SK-N-SH treated with all-trans-retinoic acid at 6 μM for 48 hours (cell line): ENCODE results near the gene RALB.

ENCODE experiments used
- ATAC-seq: fragments of 200-7000 bp; cut with Tn5 transposase; 3 replicates; pipeline ENCODE4 v1.9.1; 2020; ENCODE audit warnings: mild to moderate bottlenecking, moderate library complexity
- ARNTL ChIP-seq: fragments of 450-650 bp; formaldehyde crosslinking; IDR thresholded peaks from 2 replicates; pipeline ENCODE4 v1.5.0; 2020; ENCODE audit warnings: low read depth, mild to moderate bottlenecking, moderate library complexity, borderline replicate concordance
- CREB5 ChIP-seq: fragments of 250-450 bp; sonication (Bioruptor Pico); IDR thresholded peaks from 2 replicates; pipeline ENCODE4 v1.5.1; 2020; ENCODE audit warnings: low read depth, mild to moderate bottlenecking, moderate library complexity
- CSDC2 ChIP-seq: fragments of 250-450 bp; sonication (Bioruptor Pico); IDR thresholded peaks from 2 replicates; pipeline ENCODE4 v1.5.0; 2020; ENCODE audit warnings: mild to moderate bottlenecking, moderate library complexity
- CSRNP3 ChIP-seq: fragments of 250-450 bp; sonication (Bioruptor Pico); IDR thresholded peaks from 2 replicates; pipeline ENCODE4 v1.5.1; 2021; ENCODE audit warnings: mild to moderate bottlenecking, moderate library complexity
- ESRRG ChIP-seq: fragments of 250-450 bp; sonication (Bioruptor Pico); IDR thresholded peaks from 2 replicates; pipeline ENCODE4 v1.6.1; 2021; ENCODE audit warnings: mild to moderate bottlenecking
- ISL1 ChIP-seq: fragments of 250-450 bp; sonication (Bioruptor Pico); IDR thresholded peaks from 2 replicates; pipeline ENCODE4 v2.1.2; 2022; ENCODE audit warnings: mild to moderate bottlenecking, moderate library complexity
- POU6F1 ChIP-seq: fragments of 250-450 bp; sonication (Bioruptor Pico); IDR thresholded peaks from 2 replicates; pipeline ENCODE4 v1.8.0; 2021; ENCODE audit warnings: low read depth, mild to moderate bottlenecking, moderate library complexity, borderline replicate concordance
- PPARA ChIP-seq: fragments of 250-450 bp; sonication (Bioruptor Pico); IDR thresholded peaks from 2 replicates; pipeline ENCODE4 v1.5.0; 2020; ENCODE audit warnings: mild to moderate bottlenecking, borderline replicate concordance
- RARB ChIP-seq: fragments of 250-450 bp; sonication (Bioruptor Pico); IDR thresholded peaks from 2 replicates; pipeline ENCODE4 v1.8.0; 2021; ENCODE audit warnings: mild to moderate bottlenecking, moderate library complexity
- SNAI2 ChIP-seq: fragments of 250-450 bp; sonication (Bioruptor Pico); IDR thresholded peaks from 2 replicates; pipeline ENCODE4 v1.5.0; 2020; ENCODE audit warnings: mild to moderate bottlenecking, moderate library complexity
- TCF4 ChIP-seq: fragments of 250-450 bp; sonication (Bioruptor Pico); IDR thresholded peaks from 2 replicates; pipeline ENCODE4 v1.8.0; 2021; ENCODE audit warnings: mild to moderate bottlenecking, moderate library complexity, borderline replicate concordance
- TOX ChIP-seq: fragments of 250-450 bp; sonication (Bioruptor Pico); IDR thresholded peaks from 2 replicates; pipeline ENCODE4 v1.8.0; 2021; ENCODE audit warnings: mild to moderate bottlenecking, moderate library complexity, borderline replicate concordance
- TSHZ2 ChIP-seq: fragments of 250-450 bp; sonication (Bioruptor Pico); IDR thresholded peaks from 2 replicates; pipeline ENCODE4 v1.5.0; 2020; ENCODE audit warnings: mild to moderate bottlenecking, moderate library complexity
- ZC3H10 ChIP-seq: fragments of 250-450 bp; sonication (Bioruptor Pico); IDR thresholded peaks from 2 replicates; pipeline ENCODE4 v1.5.1; 2021; ENCODE audit warnings: mild to moderate bottlenecking, moderate library complexity
- ZFP3 ChIP-seq: fragments of 250-450 bp; sonication (Bioruptor Pico); IDR thresholded peaks from 2 replicates; pipeline ENCODE4 v1.5.0; 2020; ENCODE audit warnings: mild to moderate bottlenecking, moderate library complexity
- ZNF8 ChIP-seq: fragments of 450-650 bp; formaldehyde crosslinking; IDR thresholded peaks from 2 replicates; pipeline ENCODE4 v1.5.0; 2020; ENCODE audit warnings: mild to moderate bottlenecking, moderate library complexity

The RALB gene

GRCh38 chr2:120291401-120292311 is 39.0 kb downstream of the RALB start:
- TF ChIP-seq POU6F1 (CRISPR knock-in tag) (no peak), TOX (CRISPR knock-in tag) (no peak), ZFP3 (CRISPR knock-in tag) (no peak)
- TF ChIP-seq, all 23 proteins: peak for 0
- peak; percentile 46 for ATAC-seq

- no peak for TF ChIP-seq CSDC2 (CRISPR knock-in tag)
- no peak for TF ChIP-seq TOX (CRISPR knock-in tag)
- no peak for TF ChIP-seq PPARA (CRISPR knock-in tag)
- no peak for TF ChIP-seq TCF4
- TF ChIP-seq RARB (CRISPR knock-in tag) = no peak
- TF ChIP-seq SNAI2 (CRISPR knock-in tag) = no peak
- no peak for TF ChIP-seq ARNTL (CRISPR knock-in tag)
- no peak for TF ChIP-seq CREB5 (CRISPR knock-in tag)
- no peak for TF ChIP-seq ESRRG (CRISPR knock-in tag)
- TF ChIP-seq ZFP3 (CRISPR knock-in tag) = no peak
- TF ChIP-seq POU6F1 (CRISPR knock-in tag) = no peak
- no peak for TF ChIP-seq TSHZ2 (CRISPR knock-in tag)
- TF ChIP-seq ZNF8 (CRISPR knock-in tag) = no peak
- TF ChIP-seq ZC3H10 (CRISPR knock-in tag) = no peak
- no peak for ATAC-seq
Measured at GRCh38 chr2:120293096-120294007, 40.7 kb downstream of the RALB start.

- no peak for ATAC-seq
- TF ChIP-seq ISL1 (CRISPR knock-in tag) (no peak), SNAI2 (CRISPR knock-in tag) (no peak), RARB (CRISPR knock-in tag) (no peak), CSRNP3 (no peak)
- TF ChIP-seq, all 23 proteins: peak for 0
Measured at GRCh38 chr2:120294008-120294340, 41.3 kb downstream of the RALB start.
